Astrocyte (in vitro differentiated cells and primary cell): ENCODE results near the gene ETV5. TPM values are rescaled to one million over a fixed set of nuclear protein-coding genes. Genes with fewer than 3 reads are reported as not detected.

Source experiments
- DNase-seq: peaks from one replicate; pipeline ENCODE4 v3.0.0-alpha.2; 2010; ENCODE audit warnings: low read depth
- FAIRE-seq: peaks from 2 replicates; lab custom pipeline; 2011; peaks lifted over from hg19 to GRCh38; lab: Jason Lieb, UNC
- H2AFZ ChIP-seq: 2 replicates; pipeline ENCODE4 v1.6.0; 2012; ENCODE audit warnings: low read depth, low read length, inconsistent platforms
- H3K27ac ChIP-seq: 2 replicates; pipeline ENCODE4 v1.5.1; 2011; ENCODE audit warnings: low read depth, low read length, inconsistent platforms
- H3K27me3 ChIP-seq: 2 replicates; pipeline ENCODE4 v1.6.0; 2011; ENCODE audit warnings: low read length, inconsistent platforms; ENCODE audit not compliant: insufficient read depth
- H3K36me3 ChIP-seq: 2 replicates; pipeline ENCODE4 v1.5.1; 2011; ENCODE audit warnings: low read length, inconsistent platforms; ENCODE audit not compliant: insufficient read depth
- H3K4me1 ChIP-seq: 2 replicates; pipeline ENCODE4 v1.5.1; 2011; ENCODE audit warnings: low read length, inconsistent platforms; ENCODE audit not compliant: insufficient read depth
- H3K4me2 ChIP-seq: 2 replicates; pipeline ENCODE4 v1.6.0; 2012; ENCODE audit warnings: low read length, inconsistent platforms
- H3K4me3 ChIP-seq: 2 replicates; pipeline ENCODE4 v1.5.1; 2011; ENCODE audit warnings: low read depth, mild to moderate bottlenecking, low read length, inconsistent platforms; ENCODE audit not compliant: insufficient read depth
- H3K79me2 ChIP-seq: 2 replicates; pipeline ENCODE4 v1.6.0; 2012; ENCODE audit warnings: mild to moderate bottlenecking, low read length, inconsistent platforms; ENCODE audit not compliant: insufficient read depth
- H3K9ac ChIP-seq: 2 replicates; pipeline ENCODE4 v1.6.0; 2012; ENCODE audit warnings: mild to moderate bottlenecking, low read length, inconsistent platforms
- H3K9me3 ChIP-seq: 2 replicates; pipeline ENCODE4 v1.5.1; 2012; ENCODE audit warnings: low read depth, mild to moderate bottlenecking, low read length, inconsistent platforms; ENCODE audit not compliant: insufficient read depth
- H4K20me1 ChIP-seq: 2 replicates; pipeline ENCODE4 v1.6.0; 2012; ENCODE audit warnings: low read length, inconsistent platforms; ENCODE audit not compliant: insufficient read depth
- H3K27ac Mint-ChIP-seq: one replicate; pipeline ENCODE4 v1.8.0; 2021; ENCODE audit warnings: mild to moderate bottlenecking, mixed read lengths; ENCODE audit not compliant: unreplicated experiment
- H3K27me3 Mint-ChIP-seq: one replicate; pipeline ENCODE4 v1.8.0; 2021; ENCODE audit warnings: low read depth, mixed read lengths; ENCODE audit not compliant: unreplicated experiment
- H3K36me3 Mint-ChIP-seq: one replicate; pipeline ENCODE4 v1.8.0; 2021; ENCODE audit warnings: low read depth, mixed read lengths; ENCODE audit not compliant: unreplicated experiment
- H3K4me1 Mint-ChIP-seq: one replicate; pipeline ENCODE4 v1.8.0; 2021; ENCODE audit warnings: low read depth, mixed read lengths; ENCODE audit not compliant: unreplicated experiment
- H3K4me3 Mint-ChIP-seq: one replicate; pipeline ENCODE4 v1.8.0; 2021; ENCODE audit warnings: mild to moderate bottlenecking, moderate library complexity, mixed read lengths; ENCODE audit not compliant: unreplicated experiment
- H3K9me3 Mint-ChIP-seq: one replicate; pipeline ENCODE4 v1.8.0; 2021; ENCODE audit warnings: mild to moderate bottlenecking, mixed read lengths; ENCODE audit not compliant: unreplicated experiment
- CTCF ChIP-seq: IDR thresholded peaks from 2 replicates; pipeline ENCODE4 v1.5.1; 2011; ENCODE audit warnings: low read depth, mild to moderate bottlenecking, inconsistent platforms, low read length, moderate library complexity; ENCODE audit not compliant: insufficient read depth
- EZH2 ChIP-seq: IDR thresholded peaks from 2 replicates; pipeline ENCODE4 v1.6.1; 2012; ENCODE audit warnings: mild to moderate bottlenecking, low read length, inconsistent platforms; ENCODE audit not compliant: insufficient read depth
- total RNA-seq: library from RNA; stranded (reverse); gene quantifications from 2 replicates; pipeline ENCODE4 v1.2.1, GENCODE V29; 2021

The ETV5 gene
- total RNA-seq, 1 donor from 2014 or later, result 55.3 TPM

- no peaks in the 10 kb centered on the region for H3K9me3 ChIP-seq
- H3K4me3 ChIP-seq, result no peak overlapping the region
- no peaks in the 10 kb centered on the region for H3K79me2 ChIP-seq
- Mint-ChIP-seq H3K9me3 (no peaks in the 10 kb centered on the region), H3K4me3 (no peak overlapping the region), H3K4me1 (peaks cover 13% of the 10 kb centered on the region), H3K36me3 (peaks cover 16% of the 10 kb centered on the region), H3K27me3 (no peaks in the 10 kb centered on the region), H3K27ac (peak overlapping the region; percentile 61)
- no peak for TF ChIP-seq CTCF
- H4K20me1 ChIP-seq, result no peaks in the 10 kb centered on the region
- no peak overlapping the region for H3K4me2 ChIP-seq
- DNase-seq (no peak), FAIRE-seq (no peak)
- no peak overlapping the region for H3K9ac ChIP-seq
- no peaks in the 10 kb centered on the region for H3K27me3 ChIP-seq
- H2AFZ ChIP-seq, result no peak overlapping the region
- H3K36me3 ChIP-seq, result peaks cover 37% of the 10 kb centered on the region
- no peaks in the 10 kb centered on the region for H3K4me1 ChIP-seq
- no peak overlapping the region for H3K27ac ChIP-seq
Measured at GRCh38 chr3:186058225-186058624, 50.7 kb downstream of the ETV5 start.

GRCh38 chr3:186057594-186057993 lies 51.3 kb downstream of the ETV5 start:
- H3K4me1 ChIP-seq, result no peaks in the 10 kb centered on the region
- Mint-ChIP-seq H3K4me1 (peaks cover 13% of the 10 kb centered on the region), H3K9me3 (no peaks in the 10 kb centered on the region), H3K36me3 (peaks cover 13% of the 10 kb centered on the region), H3K27me3 (no peaks in the 10 kb centered on the region), H3K27ac (peak overlapping the region; percentile 38), H3K4me3 (no peak overlapping the region)
- no peak overlapping the region for H3K4me3 ChIP-seq
- no peak overlapping the region for H3K9ac ChIP-seq
- H3K9me3 ChIP-seq, result no peaks in the 10 kb centered on the region
- no peak overlapping the region for H2AFZ ChIP-seq
- no peak overlapping the region for H3K4me2 ChIP-seq
- FAIRE-seq, result peak; percentile 60
- H4K20me1 ChIP-seq, result no peaks in the 10 kb centered on the region
- no peaks in the 10 kb centered on the region for H3K79me2 ChIP-seq
- peaks cover 36% of the 10 kb centered on the region for H3K36me3 ChIP-seq
- DNase-seq, result peak; percentile 91
- H3K27ac ChIP-seq, result no peak overlapping the region
- no peaks in the 10 kb centered on the region for H3K27me3 ChIP-seq
- TF ChIP-seq EZH2, result no peak
- no peak for TF ChIP-seq CTCF

- no peaks in the 10 kb centered on the region for H3K9me3 Mint-ChIP-seq
- peaks cover 22% of the 10 kb centered on the region for H3K36me3 Mint-ChIP-seq
- H3K27me3 Mint-ChIP-seq, result no peaks in the 10 kb centered on the region
- no peak overlapping the region for H3K27ac Mint-ChIP-seq
- Histone ChIP-seq H3K4me1 (no peaks in the 10 kb centered on the region), H3K9ac (no peak overlapping the region), H3K27ac (no peak overlapping the region), H3K27me3 (no peaks in the 10 kb centered on the region), H3K4me2 (no peak overlapping the region), H3K36me3 (peaks cover 46% of the 10 kb centered on the region), H4K20me1 (peaks cover 3% of the 10 kb centered on the region), H2AFZ (no peak overlapping the region), H3K9me3 (no peaks in the 10 kb centered on the region), H3K4me3 (no peak overlapping the region), H3K79me2 (no peaks in the 10 kb centered on the region)
- DNase-seq (no peak), FAIRE-seq (no peak)
- H3K4me1 Mint-ChIP-seq, result peaks cover 13% of the 10 kb centered on the region
- no peak for TF ChIP-seq EZH2
- no peak for TF ChIP-seq CTCF
- H3K4me3 Mint-ChIP-seq, result no peak overlapping the region
Measured at GRCh38 chr3:186054792-186055352, 54.0 kb downstream of the ETV5 start.
